ENCODE measurements around the gene MIS12. TPM values are rescaled to one million over a fixed set of nuclear protein-coding genes. Genes with fewer than 3 reads are reported as not detected.
A peak's percentile ranks its signal among the peaks of the same experiment; 100 is the strongest.

MIS12 gene
- total RNA-seq, 2 donors from 2014 or later, result 27.1 to 28.9 TPM

DNA sequence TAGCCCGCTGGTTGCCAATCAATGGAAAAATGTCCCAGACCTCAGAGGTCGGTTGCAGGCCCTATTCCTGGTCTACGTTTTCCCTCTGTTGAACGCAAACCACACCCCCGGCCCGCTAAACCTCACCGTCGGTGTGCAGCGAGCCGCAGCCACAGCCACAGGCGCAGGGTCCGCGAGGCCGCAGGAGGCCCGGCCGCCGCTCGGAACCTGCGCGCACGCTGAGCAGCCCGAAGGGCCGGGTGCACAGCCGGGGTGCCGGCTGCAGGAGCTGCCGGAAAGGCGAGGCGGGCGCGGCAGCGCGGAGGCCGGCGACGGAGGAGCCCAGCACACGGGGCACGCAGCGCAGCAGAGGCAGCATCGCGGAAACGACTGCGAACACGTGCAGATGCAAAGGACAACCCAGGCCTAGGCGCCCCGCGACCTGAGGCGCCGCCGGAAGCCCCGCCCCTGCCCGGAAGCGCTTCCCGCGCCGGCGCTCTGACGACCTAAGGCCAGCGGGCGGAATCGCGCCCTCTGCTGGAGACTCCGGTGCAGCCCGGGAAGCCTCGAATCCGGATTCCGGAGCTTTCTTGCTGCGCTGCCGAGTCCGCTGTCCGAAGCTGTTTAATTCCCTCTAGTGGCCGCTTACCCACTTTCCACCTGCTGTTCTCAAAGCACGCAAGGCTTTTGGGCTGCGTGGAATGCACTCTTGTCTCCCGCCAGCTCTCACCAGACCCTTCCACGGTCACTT lies 47.5 kb upstream of the MIS12 start, which contains the start of gene C1QBP:
Gene C1QBP (minus strand): TSS at position 440 of the 730 bp plus-strand sequence. CDS start 82 bp downstream, at position 358.
- Mint-ChIP-seq H3K36me3 (ENCODE audit: low read depth) (peaks cover 41% of the 10 kb centered on the region), H3K9me3 (no peaks in the 10 kb centered on the region), H3K4me3 (peak within 1 kb of the TSS; percentile 73), H3K4me1 (peaks cover 12% of the 10 kb centered on the region), H3K27me3 (ENCODE audit: insufficient read depth) (no peaks in the 10 kb centered on the region), H3K27ac (peak within 1 kb of the TSS; percentile 79)
- peaks cover 48% of the 10 kb centered on the region for H3K36me3 ChIP-seq (ENCODE audit: control insufficient read depth, insufficient read depth, low read length)
- no peaks in the 10 kb centered on the region for H3K4me1 ChIP-seq (ENCODE audit: control insufficient read depth, insufficient read depth, low read length)
- H3K4me3 ChIP-seq (ENCODE audit: low read length), result peak within 1 kb of the TSS; percentile 99
- TF ChIP-seq, protein P1, sequence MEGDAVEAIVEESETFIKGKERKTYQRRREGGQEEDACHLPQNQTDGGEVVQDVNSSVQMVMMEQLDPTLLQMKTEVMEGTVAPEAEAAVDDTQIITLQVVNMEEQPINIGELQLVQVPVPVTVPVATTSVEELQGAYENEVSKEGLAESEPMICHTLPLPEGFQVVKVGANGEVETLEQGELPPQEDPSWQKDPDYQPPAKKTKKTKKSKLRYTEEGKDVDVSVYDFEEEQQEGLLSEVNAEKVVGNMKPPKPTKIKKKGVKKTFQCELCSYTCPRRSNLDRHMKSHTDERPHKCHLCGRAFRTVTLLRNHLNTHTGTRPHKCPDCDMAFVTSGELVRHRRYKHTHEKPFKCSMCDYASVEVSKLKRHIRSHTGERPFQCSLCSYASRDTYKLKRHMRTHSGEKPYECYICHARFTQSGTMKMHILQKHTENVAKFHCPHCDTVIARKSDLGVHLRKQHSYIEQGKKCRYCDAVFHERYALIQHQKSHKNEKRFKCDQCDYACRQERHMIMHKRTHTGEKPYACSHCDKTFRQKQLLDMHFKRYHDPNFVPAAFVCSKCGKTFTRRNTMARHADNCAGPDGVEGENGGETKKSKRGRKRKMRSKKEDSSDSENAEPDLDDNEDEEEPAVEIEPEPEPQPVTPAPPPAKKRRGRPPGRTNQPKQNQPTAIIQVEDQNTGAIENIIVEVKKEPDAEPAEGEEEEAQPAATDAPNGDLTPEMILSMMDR (conservative IDR thresholded peaks at IDR 0.05), result peak; percentile 99
- H3K9ac ChIP-seq (ENCODE audit: extremely low read depth, low read length, poor library complexity, severe bottlenecking), result peak within 1 kb of the TSS; percentile 85
- WGBS, 2 experiments (ENCODE audit: insufficient coverage in 1 of 2, insufficient read length in 1 of 2), result 0% methylated on average over 25 to 75 of the region's 75 CpGs
- peak within 1 kb of the TSS; percentile 52 for H3K27ac ChIP-seq (ENCODE audit: low read depth, low read length)
- DNase-seq, result peak; percentile 99
- no peaks in the 10 kb centered on the region for H3K27me3 ChIP-seq (ENCODE audit: control insufficient read depth, insufficient read depth, low read length, poor library complexity, severe bottlenecking)
- H3K9me3 ChIP-seq (ENCODE audit: control insufficient read depth, low read length), result no peaks in the 10 kb centered on the region

DNA sequence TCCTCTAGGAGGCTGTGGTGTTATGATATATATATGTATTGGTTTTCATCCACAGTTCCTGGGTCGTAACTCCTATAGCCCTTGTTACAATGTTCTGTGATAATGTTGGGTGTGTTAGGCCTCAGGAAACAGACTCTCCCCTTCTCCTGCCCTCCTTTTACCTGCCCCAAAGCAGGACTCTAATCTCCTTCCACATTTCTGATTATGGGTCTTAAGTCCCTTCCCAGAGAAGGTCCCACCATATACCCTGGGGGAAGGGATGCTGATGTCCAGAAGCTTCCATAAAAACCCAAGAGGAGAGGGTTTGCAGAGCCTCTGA lies 47.0 kb upstream of the MIS12 start:
- Mint-ChIP-seq H3K9me3 (no peaks in the 10 kb centered on the region), H3K27me3 (ENCODE audit: insufficient read depth) (no peaks in the 10 kb centered on the region), H3K4me1 (peaks cover 12% of the 10 kb centered on the region), H3K36me3 (ENCODE audit: low read depth) (peaks cover 42% of the 10 kb centered on the region), H3K4me3 (peak overlapping the region; percentile 73), H3K27ac (peak overlapping the region; percentile 28)
- Histone ChIP-seq H3K4me3 (ENCODE audit: low read length) (peak overlapping the region; percentile 99), H3K27ac (ENCODE audit: low read depth, low read length) (peak overlapping the region; percentile 52), H3K9ac (ENCODE audit: extremely low read depth, low read length, poor library complexity, severe bottlenecking) (no peak overlapping the region), H3K27me3 (ENCODE audit: control insufficient read depth, insufficient read depth, low read length, poor library complexity, severe bottlenecking) (no peaks in the 10 kb centered on the region), H3K4me1 (ENCODE audit: control insufficient read depth, insufficient read depth, low read length) (no peaks in the 10 kb centered on the region), H3K36me3 (ENCODE audit: control insufficient read depth, insufficient read depth, low read length) (peaks cover 49% of the 10 kb centered on the region), H3K9me3 (ENCODE audit: control insufficient read depth, low read length) (no peaks in the 10 kb centered on the region)
- no peak for DNase-seq
- no CpG with 5 or more reads among the region's 1 CpG for WGBS, 2 experiments (ENCODE audit: insufficient coverage in 1 of 2, insufficient read length in 1 of 2)
- TF ChIP-seq, protein P1 (conservative IDR thresholded peaks at IDR 0.05), result peak; percentile 64

DNA sequence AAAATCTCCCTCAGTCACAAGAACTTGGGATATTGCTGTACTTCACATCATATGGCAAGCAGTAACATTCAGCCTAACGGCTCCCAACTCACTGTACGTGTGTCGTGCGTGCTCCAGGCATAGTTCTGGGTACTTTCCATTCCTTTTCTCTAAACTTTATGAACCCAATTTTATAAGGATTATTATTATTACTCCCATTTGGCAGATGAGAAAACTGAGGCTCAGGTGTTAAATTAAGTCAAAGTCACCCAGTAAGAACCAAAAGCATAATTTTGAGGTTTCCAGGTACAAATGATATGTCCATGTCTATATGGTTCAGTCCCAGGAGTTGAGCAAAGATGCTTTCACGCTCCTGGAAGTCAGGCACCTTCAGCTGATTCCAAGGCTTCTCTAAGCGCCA lies 42.6 kb upstream of the MIS12 start:
- no peak overlapping the region for H3K9ac ChIP-seq (ENCODE audit: extremely low read depth, low read length, poor library complexity, severe bottlenecking)
- H3K9me3 Mint-ChIP-seq, result no peaks in the 10 kb centered on the region
- H3K36me3 ChIP-seq (ENCODE audit: control insufficient read depth, insufficient read depth, low read length), result peaks cover 41% of the 10 kb centered on the region
- H3K4me1 Mint-ChIP-seq, result peaks cover 4% of the 10 kb centered on the region
- H3K27me3 Mint-ChIP-seq (ENCODE audit: insufficient read depth), result no peaks in the 10 kb centered on the region
- DNase-seq, result no peak
- peaks cover 46% of the 10 kb centered on the region for H3K36me3 Mint-ChIP-seq (ENCODE audit: low read depth)
- no peak overlapping the region for H3K27ac ChIP-seq (ENCODE audit: low read depth, low read length)
- H3K4me3 ChIP-seq (ENCODE audit: low read length), result no peak overlapping the region
- no peaks in the 10 kb centered on the region for H3K27me3 ChIP-seq (ENCODE audit: control insufficient read depth, insufficient read depth, low read length, poor library complexity, severe bottlenecking)
- H3K9me3 ChIP-seq (ENCODE audit: control insufficient read depth, low read length), result no peaks in the 10 kb centered on the region
- no peak overlapping the region for H3K4me3 Mint-ChIP-seq
- TF ChIP-seq, protein P1 (conservative IDR thresholded peaks at IDR 0.05), result no peak
- no peak overlapping the region for H3K27ac Mint-ChIP-seq
- 91 to 94% methylated on average over 4 to 6 of the region's 6 CpGs for WGBS, 2 experiments (ENCODE audit: insufficient coverage in 1 of 2, insufficient read length in 1 of 2)
- H3K4me1 ChIP-seq (ENCODE audit: control insufficient read depth, insufficient read depth, low read length), result no peaks in the 10 kb centered on the region

Data from endodermal cell (in vitro differentiated cells).